SK-N-SH (cell line): ENCODE measurements around the gene ORC6. TPM values are rescaled to one million over a fixed set of nuclear protein-coding genes. Genes with fewer than 3 reads are reported as not detected.

Source experiments
- CTCF ChIA-PET: fragments of 300-600, 350-600 bp; formaldehyde crosslinking; extraction: SDS; loops from one replicate; lab custom pipeline; 2021; lab: Yijun Ruan, JAX
- POLR2A ChIA-PET: fragments of 350-600 bp; sonication (Branson Sonifier 250); formaldehyde crosslinking; extraction: SDS; loops from one replicate; lab custom pipeline; 2020; ENCODE audit warnings: antibody characterized with exemption, inconsistent platforms; lab: Yijun Ruan, JAX
- DNase-seq: peaks from one replicate; pipeline ENCODE4 v3.0.0; 2012
- H2AFZ ChIP-seq: fragments of 200-600 bp; sonication (generic); 2 replicates; pipeline ENCODE4 v1.8.1; 2016; ENCODE audit warnings: antibody characterized with exemption, mild to moderate bottlenecking, low read depth
- H3F3A ChIP-seq: fragments of 200-600 bp; sonication (generic); replicated peaks from 2 replicates; pipeline ENCODE3; 2016; ENCODE audit warnings: antibody characterized with exemption, mild to moderate bottlenecking; ENCODE audit not compliant: insufficient read depth
- H3K27ac ChIP-seq, 2 experiments: fragments of 200-500 bp in 1 of 2; fragments of 200-600 bp in 1 of 2; sonication (Bioruptor generic) in 1 of 2; sonication (generic), shearing (Covaris generic) in 1 of 2; 2 replicates each; pipeline versions ENCODE4 v1.5.1 to v1.6.1; 2014 to 2016; ENCODE audit warnings: low read depth in 2 of 2, inconsistent platforms in 1 of 2, low read length in 1 of 2, mild to moderate bottlenecking in 1 of 2, mixed read lengths in 1 of 2
- H3K27me3 ChIP-seq: fragments of 200-600 bp; sonication (generic), shearing (Covaris generic); 2 replicates; pipeline ENCODE4 v1.6.1; 2016; ENCODE audit warnings: mixed run types; ENCODE audit not compliant: insufficient read depth
- H3K36me3 ChIP-seq, 2 experiments: fragments of 200-500 bp in 1 of 2; fragments of 200-600 bp in 1 of 2; sonication (Bioruptor generic) in 1 of 2; sonication (generic) in 1 of 2; replicated peaks in 1 of 2; 2 replicates each; pipeline versions ENCODE3 to v1.5.1; 2014 to 2016; ENCODE audit warnings: low read length in 1 of 2, mild to moderate bottlenecking in 1 of 2; ENCODE audit not compliant: insufficient read depth in 2 of 2, control insufficient read depth in 1 of 2
- H3K4me1 ChIP-seq, 2 experiments: fragments of 200-500 bp in 1 of 2; fragments of 200-600 bp in 1 of 2; sonication (Bioruptor generic) in 1 of 2; sonication (generic), shearing (Covaris generic) in 1 of 2; 2 replicates each; pipeline versions ENCODE4 v1.5.1 to v1.6.1; 2014 to 2016; ENCODE audit warnings: low read depth in 1 of 2, low read length in 1 of 2, mixed run types in 1 of 2; ENCODE audit not compliant: insufficient read depth in 2 of 2, control insufficient read depth in 1 of 2
- H3K4me2 ChIP-seq: fragments of 200-600 bp; sonication (generic), shearing (Covaris generic); 2 replicates; pipeline ENCODE4 v1.6.1; 2017; ENCODE audit warnings: mixed run types
- H3K4me3 ChIP-seq, 2 experiments: fragments of 200-500 bp in 1 of 2; fragments of 200-600 bp in 1 of 2; sonication (Bioruptor generic) in 1 of 2; sonication (generic), shearing (Covaris generic) in 1 of 2; 2 replicates each; pipeline versions ENCODE4 v1.5.1 to v1.8.1; 2014 to 2016; ENCODE audit warnings: low read depth in 2 of 2, inconsistent platforms in 1 of 2, low read length in 1 of 2, mild to moderate bottlenecking in 1 of 2, mixed read lengths in 1 of 2, moderate library complexity in 1 of 2
- H3K79me2 ChIP-seq: fragments of 200-600 bp; sonication (generic); 2 replicates; pipeline ENCODE4 v1.8.1; 2017; ENCODE audit warnings: mild to moderate bottlenecking; ENCODE audit not compliant: insufficient read depth
- H3K9ac ChIP-seq: fragments of 200-600 bp; sonication (generic); 2 replicates; pipeline ENCODE4 v1.6.1; 2017; ENCODE audit warnings: mixed run types
- H3K9me2 ChIP-seq: fragments of 200-600 bp; sonication (generic); 2 replicates; pipeline ENCODE4 v1.6.1; 2017; ENCODE audit warnings: mixed run types
- H3K9me3 ChIP-seq: fragments of 200-600 bp; sonication (generic); 2 replicates; pipeline ENCODE4 v1.6.1; 2017; ENCODE audit warnings: mixed run types, mild to moderate bottlenecking, moderate library complexity
- H4K20me1 ChIP-seq: fragments of 200-600 bp; sonication (generic); 2 replicates; pipeline ENCODE4 v1.6.1; 2017; ENCODE audit warnings: mild to moderate bottlenecking, mixed run types; ENCODE audit not compliant: insufficient read depth
- ELF1 ChIP-seq: IDR thresholded peaks from 2 replicates; pipeline ENCODE4 v1.4.0; 2012
- EP300 ChIP-seq, 2 experiments: IDR thresholded peaks; 2 replicates each; pipeline versions ENCODE4 v1.4.0 to v1.6.1; 2012; ENCODE audit warnings: borderline replicate concordance in 1 of 2, low read depth in 1 of 2, low read length in 1 of 2
- EZH2phosphoT487 ChIP-seq: fragments of 200-600 bp; sonication (generic); IDR thresholded peaks from 2 replicates; pipeline ENCODE4 v1.6.1; 2017; ENCODE audit warnings: low read depth, mixed run types, mild to moderate bottlenecking, antibody characterized with exemption, moderate library complexity, borderline replicate concordance
- FOXM1 ChIP-seq: IDR thresholded peaks from 2 replicates; pipeline ENCODE4 v1.4.0; 2012; ENCODE audit warnings: low read depth, mild to moderate bottlenecking
- GABPA ChIP-seq: IDR thresholded peaks from 2 replicates; pipeline ENCODE4 v1.4.0; 2012; ENCODE audit warnings: low read depth, mild to moderate bottlenecking
- JUND ChIP-seq: IDR thresholded peaks from 2 replicates; pipeline ENCODE4 v1.4.0; 2012
- MEF2A ChIP-seq: IDR thresholded peaks from 2 replicates; pipeline ENCODE4 v1.4.0; 2012; ENCODE audit warnings: low read depth, borderline replicate concordance
- MXI1 ChIP-seq: IDR thresholded peaks from 2 replicates; pipeline ENCODE4 v1.6.1; 2012; ENCODE audit warnings: mild to moderate bottlenecking, low read depth, low read length, improper control_type of control experiment
- NFIC ChIP-seq: IDR thresholded peaks from 2 replicates; pipeline ENCODE4 v1.4.0; 2012; ENCODE audit warnings: borderline replicate concordance
- POLR2AphosphoS5 ChIP-seq: IDR thresholded peaks from 2 replicates; pipeline ENCODE4 v1.6.1; 2012; ENCODE audit warnings: low read depth, low read length
- RAD21 ChIP-seq: IDR thresholded peaks from 2 replicates; pipeline ENCODE4 v1.6.1; 2012; ENCODE audit warnings: mild to moderate bottlenecking, low read length
- RXRA ChIP-seq: IDR thresholded peaks from 2 replicates; pipeline ENCODE4 v1.4.0; 2012; ENCODE audit warnings: low read depth, mild to moderate bottlenecking, borderline replicate concordance
- SMC3 ChIP-seq: IDR thresholded peaks from 2 replicates; pipeline ENCODE4 v1.6.1; 2012; ENCODE audit warnings: low read depth, low read length, improper control_type of control experiment
- YY1 ChIP-seq: IDR thresholded peaks from 2 replicates; pipeline ENCODE4 v1.4.0; 2012; ENCODE audit warnings: low read depth, mild to moderate bottlenecking
- WGBS: methylation state at CpG from one replicate; pipeline ENCODE4 v1.1.6; 2017; ENCODE audit warnings: low lambda C conversion rate; 5-methylcytosine and 5-hydroxymethylcytosine counted together
- polyA plus RNA-seq, 3 experiments: library from polyadenylated mRNA; depleted of rRNA; stranded (reverse); fragments of >200 nt; gene quantifications; 2 replicates each; pipeline ENCODE4 v1.2.3, GENCODE V29; 2012
- TF ChIP-seq, protein P1 (sequence below): IDR thresholded peaks from 2 replicates; pipeline ENCODE4 v1.4.0; 2012; ENCODE audit warnings: low read depth
- TF ChIP-seq, protein P2 (sequence below): IDR thresholded peaks from 2 replicates; pipeline ENCODE4; 2012
- TF ChIP-seq, protein P3 (sequence below): IDR thresholded peaks from 2 replicates; pipeline ENCODE4 v1.4.0; 2012; ENCODE audit warnings: low read depth, borderline replicate concordance
- TF ChIP-seq, protein P4 (sequence below): fragments of 200-600 bp; sonication (generic); IDR thresholded peaks from 2 replicates; pipeline ENCODE4 v1.6.1; 2017; ENCODE audit warnings: antibody characterized with exemption, mild to moderate bottlenecking, moderate library complexity

ORC6 gene
- polyA plus RNA-seq, 1 of the 3 experiments (the other 2 are of a cell fraction): 17.4 TPM

DNA sequence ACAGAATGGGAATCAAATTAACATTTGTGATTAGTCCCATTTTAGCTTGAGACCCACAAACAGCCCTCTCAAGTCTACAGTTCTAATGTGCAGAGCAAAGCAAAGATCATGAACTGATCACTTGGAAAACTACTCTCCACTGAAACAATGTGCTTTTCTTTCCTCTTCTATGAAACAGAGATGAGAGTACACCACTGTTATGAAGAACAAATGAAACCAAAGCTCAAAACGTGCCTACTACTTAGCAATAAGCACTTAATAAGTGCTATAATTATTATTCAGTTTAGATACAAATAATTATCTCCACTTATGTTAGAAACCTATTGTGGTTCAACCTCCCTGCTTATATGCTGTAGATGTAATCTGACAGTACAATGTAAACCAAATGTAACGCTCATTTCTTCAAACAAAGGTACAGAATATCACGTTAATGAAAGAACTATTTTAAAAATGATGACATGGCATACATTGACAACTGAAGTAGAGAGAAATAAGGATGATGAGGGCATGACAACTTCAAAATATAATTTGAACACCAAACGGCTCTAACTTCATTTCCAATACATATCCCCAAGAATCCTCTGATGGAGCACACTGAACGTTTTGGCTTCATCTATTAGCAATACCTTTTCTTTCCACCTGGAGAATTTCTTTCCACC, 2.5 kb upstream of the ORC6 start:
- peak overlapping the region in 1 of 2 experiments; percentile 83; a peak in 3 of 4 replicates for H3K4me3 ChIP-seq
- H3K27ac ChIP-seq: no peak overlapping the region
- POLR2A ChIA-PET: interaction anchor here (0.6 kb wide), 1 partner anchor 105 kb away, joined by 3 read pairs; no protein-coding TSS in a partner anchor
- H3K9me3 ChIP-seq: no peaks in the 10 kb centered on the region
- WGBS: 52% methylated on average over 5 of the region's 5 CpGs
- H2AFZ ChIP-seq: no peak overlapping the region
- no peak overlapping the region; the same call in 1 of the 2 replicates for H3K9ac ChIP-seq
- H3K4me1 ChIP-seq: peaks cover 18% of the 10 kb centered on the region in 2 experiments
- H3K36me3 ChIP-seq: no peaks in the 10 kb centered on the region
- H3K79me2 ChIP-seq: peaks cover 91% of the 10 kb centered on the region
- TF ChIP-seq JUND (no peak), MXI1 (no peak), NFIC (no peak), MEF2A (no peak), EP300 (IDR thresholded peaks at IDR 0.05; ENCODE audit: borderline replicate concordance in 1 of 2, low read depth in 1 of 2, low read length in 1 of 2) (no peak), GABPA (no peak), YY1 (no peak), POLR2AphosphoS5 (no peak), RXRA (no peak), SMC3 (no peak), FOXM1 (no peak), RAD21 (no peak), ELF1 (no peak), EZH2phosphoT487 (no peak)
- TF ChIP-seq, protein P1, sequence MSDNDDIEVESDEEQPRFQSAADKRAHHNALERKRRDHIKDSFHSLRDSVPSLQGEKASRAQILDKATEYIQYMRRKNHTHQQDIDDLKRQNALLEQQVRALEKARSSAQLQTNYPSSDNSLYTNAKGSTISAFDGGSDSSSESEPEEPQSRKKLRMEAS: no peak
- TF ChIP-seq, protein P2, sequence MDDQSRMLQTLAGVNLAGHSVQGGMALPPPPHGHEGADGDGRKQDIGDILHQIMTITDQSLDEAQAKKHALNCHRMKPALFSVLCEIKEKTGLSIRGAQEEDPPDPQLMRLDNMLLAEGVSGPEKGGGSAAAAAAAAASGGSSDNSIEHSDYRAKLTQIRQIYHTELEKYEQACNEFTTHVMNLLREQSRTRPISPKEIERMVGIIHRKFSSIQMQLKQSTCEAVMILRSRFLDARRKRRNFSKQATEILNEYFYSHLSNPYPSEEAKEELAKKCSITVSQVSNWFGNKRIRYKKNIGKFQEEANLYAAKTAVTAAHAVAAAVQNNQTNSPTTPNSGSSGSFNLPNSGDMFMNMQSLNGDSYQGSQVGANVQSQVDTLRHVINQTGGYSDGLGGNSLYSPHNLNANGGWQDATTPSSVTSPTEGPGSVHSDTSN: no peak
- TF ChIP-seq, protein P3, sequence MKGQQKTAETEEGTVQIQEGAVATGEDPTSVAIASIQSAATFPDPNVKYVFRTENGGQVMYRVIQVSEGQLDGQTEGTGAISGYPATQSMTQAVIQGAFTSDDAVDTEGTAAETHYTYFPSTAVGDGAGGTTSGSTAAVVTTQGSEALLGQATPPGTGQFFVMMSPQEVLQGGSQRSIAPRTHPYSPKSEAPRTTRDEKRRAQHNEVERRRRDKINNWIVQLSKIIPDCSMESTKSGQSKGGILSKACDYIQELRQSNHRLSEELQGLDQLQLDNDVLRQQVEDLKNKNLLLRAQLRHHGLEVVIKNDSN: no peak
- TF ChIP-seq, protein P4, sequence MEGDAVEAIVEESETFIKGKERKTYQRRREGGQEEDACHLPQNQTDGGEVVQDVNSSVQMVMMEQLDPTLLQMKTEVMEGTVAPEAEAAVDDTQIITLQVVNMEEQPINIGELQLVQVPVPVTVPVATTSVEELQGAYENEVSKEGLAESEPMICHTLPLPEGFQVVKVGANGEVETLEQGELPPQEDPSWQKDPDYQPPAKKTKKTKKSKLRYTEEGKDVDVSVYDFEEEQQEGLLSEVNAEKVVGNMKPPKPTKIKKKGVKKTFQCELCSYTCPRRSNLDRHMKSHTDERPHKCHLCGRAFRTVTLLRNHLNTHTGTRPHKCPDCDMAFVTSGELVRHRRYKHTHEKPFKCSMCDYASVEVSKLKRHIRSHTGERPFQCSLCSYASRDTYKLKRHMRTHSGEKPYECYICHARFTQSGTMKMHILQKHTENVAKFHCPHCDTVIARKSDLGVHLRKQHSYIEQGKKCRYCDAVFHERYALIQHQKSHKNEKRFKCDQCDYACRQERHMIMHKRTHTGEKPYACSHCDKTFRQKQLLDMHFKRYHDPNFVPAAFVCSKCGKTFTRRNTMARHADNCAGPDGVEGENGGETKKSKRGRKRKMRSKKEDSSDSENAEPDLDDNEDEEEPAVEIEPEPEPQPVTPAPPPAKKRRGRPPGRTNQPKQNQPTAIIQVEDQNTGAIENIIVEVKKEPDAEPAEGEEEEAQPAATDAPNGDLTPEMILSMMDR: no peak
- TF ChIP-seq, all 33 proteins: peak for 0
- CTCF ChIA-PET: interaction anchor here (0.8 to 1.6 kb wide), 4 partner anchors 11 to 242 kb away, joined by 3 to 8 read pairs (median 4); no protein-coding TSS in a partner anchor
- peaks cover 68% of the 10 kb centered on the region for H4K20me1 ChIP-seq
- DNase-seq: no peak
- H3K27me3 ChIP-seq: no peaks in the 10 kb centered on the region
- peaks cover 13% of the 10 kb centered on the region for H3F3A ChIP-seq
- H3K9me2 ChIP-seq: no peaks in the 10 kb centered on the region
- peak overlapping the region; percentile 96 for H3K4me2 ChIP-seq
